RWPE2 (cell line): ENCODE results near the gene LMBR1L.
A peak's percentile ranks its signal among the peaks of the same experiment; 100 is the strongest.

Source experiments
- ATAC-seq: fragments of 200-7000 bp; cut with Tn5 transposase; 3 replicates; pipeline ENCODE4 v1.9.1; 2021; ENCODE audit warnings: low read depth
- DNase-seq: peaks from one replicate; pipeline ENCODE4 v3.0.0-alpha.2; 2020; ENCODE audit warnings: low spot score
- H3K27ac ChIP-seq: fragments of 450-650 bp; 2 replicates; pipeline ENCODE4 v1.5.1; 2017; ENCODE audit warnings: mild to moderate bottlenecking; ENCODE audit not compliant: poor library complexity, severe bottlenecking
- H3K27me3 ChIP-seq: fragments of 250-450 bp; sonication (Bioruptor Pico); 2 replicates; pipeline ENCODE4 v1.5.1; 2021; ENCODE audit warnings: mild to moderate bottlenecking, moderate library complexity; ENCODE audit not compliant: insufficient read depth, poor library complexity, severe bottlenecking
- H3K36me3 ChIP-seq: fragments of 250-450 bp; sonication (Bioruptor Pico); 2 replicates; pipeline ENCODE4 v1.5.1; 2020; ENCODE audit warnings: low read depth, mild to moderate bottlenecking, moderate library complexity
- H3K4me1 ChIP-seq: fragments of 250-450 bp; sonication (Bioruptor Pico); 2 replicates; pipeline ENCODE4 v1.5.1; 2021; ENCODE audit warnings: mild to moderate bottlenecking, moderate library complexity; ENCODE audit not compliant: insufficient read depth, poor library complexity, severe bottlenecking
- H3K4me3 ChIP-seq: fragments of 250-450 bp; sonication (Bioruptor Pico); 2 replicates; pipeline ENCODE4 v1.5.1; 2021; ENCODE audit warnings: mild to moderate bottlenecking, moderate library complexity; ENCODE audit not compliant: severe bottlenecking
- H3K9me3 ChIP-seq: fragments of 250-450 bp; sonication (Bioruptor Pico); 2 replicates; pipeline ENCODE4 v1.5.1; 2021; ENCODE audit warnings: mild to moderate bottlenecking, moderate library complexity; ENCODE audit not compliant: severe bottlenecking
- TF ChIP-seq, protein P1 (sequence below): fragments of 450-650 bp; IDR thresholded peaks from one replicate; pipeline ENCODE4 v1.5.1; 2017; ENCODE audit warnings: mild to moderate bottlenecking, moderate library complexity; ENCODE audit not compliant: poor library complexity, severe bottlenecking

Gene LMBR1L

GRCh38 chr12:49059045-49059298 lies 51.7 kb downstream of the LMBR1L start:
- H3K27me3 ChIP-seq = no peaks in the 10 kb centered on the region
- TF ChIP-seq, protein P1, sequence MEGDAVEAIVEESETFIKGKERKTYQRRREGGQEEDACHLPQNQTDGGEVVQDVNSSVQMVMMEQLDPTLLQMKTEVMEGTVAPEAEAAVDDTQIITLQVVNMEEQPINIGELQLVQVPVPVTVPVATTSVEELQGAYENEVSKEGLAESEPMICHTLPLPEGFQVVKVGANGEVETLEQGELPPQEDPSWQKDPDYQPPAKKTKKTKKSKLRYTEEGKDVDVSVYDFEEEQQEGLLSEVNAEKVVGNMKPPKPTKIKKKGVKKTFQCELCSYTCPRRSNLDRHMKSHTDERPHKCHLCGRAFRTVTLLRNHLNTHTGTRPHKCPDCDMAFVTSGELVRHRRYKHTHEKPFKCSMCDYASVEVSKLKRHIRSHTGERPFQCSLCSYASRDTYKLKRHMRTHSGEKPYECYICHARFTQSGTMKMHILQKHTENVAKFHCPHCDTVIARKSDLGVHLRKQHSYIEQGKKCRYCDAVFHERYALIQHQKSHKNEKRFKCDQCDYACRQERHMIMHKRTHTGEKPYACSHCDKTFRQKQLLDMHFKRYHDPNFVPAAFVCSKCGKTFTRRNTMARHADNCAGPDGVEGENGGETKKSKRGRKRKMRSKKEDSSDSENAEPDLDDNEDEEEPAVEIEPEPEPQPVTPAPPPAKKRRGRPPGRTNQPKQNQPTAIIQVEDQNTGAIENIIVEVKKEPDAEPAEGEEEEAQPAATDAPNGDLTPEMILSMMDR = no peak
- peak overlapping the region; percentile 77 for H3K4me3 ChIP-seq
- ATAC-seq = no peak
- DNase-seq = no peak
- no peaks in the 10 kb centered on the region for H3K9me3 ChIP-seq
- H3K36me3 ChIP-seq = peaks cover 31% of the 10 kb centered on the region
- peak overlapping the region; percentile 65 for H3K27ac ChIP-seq
- peaks cover 11% of the 10 kb centered on the region for H3K4me1 ChIP-seq

DNA sequence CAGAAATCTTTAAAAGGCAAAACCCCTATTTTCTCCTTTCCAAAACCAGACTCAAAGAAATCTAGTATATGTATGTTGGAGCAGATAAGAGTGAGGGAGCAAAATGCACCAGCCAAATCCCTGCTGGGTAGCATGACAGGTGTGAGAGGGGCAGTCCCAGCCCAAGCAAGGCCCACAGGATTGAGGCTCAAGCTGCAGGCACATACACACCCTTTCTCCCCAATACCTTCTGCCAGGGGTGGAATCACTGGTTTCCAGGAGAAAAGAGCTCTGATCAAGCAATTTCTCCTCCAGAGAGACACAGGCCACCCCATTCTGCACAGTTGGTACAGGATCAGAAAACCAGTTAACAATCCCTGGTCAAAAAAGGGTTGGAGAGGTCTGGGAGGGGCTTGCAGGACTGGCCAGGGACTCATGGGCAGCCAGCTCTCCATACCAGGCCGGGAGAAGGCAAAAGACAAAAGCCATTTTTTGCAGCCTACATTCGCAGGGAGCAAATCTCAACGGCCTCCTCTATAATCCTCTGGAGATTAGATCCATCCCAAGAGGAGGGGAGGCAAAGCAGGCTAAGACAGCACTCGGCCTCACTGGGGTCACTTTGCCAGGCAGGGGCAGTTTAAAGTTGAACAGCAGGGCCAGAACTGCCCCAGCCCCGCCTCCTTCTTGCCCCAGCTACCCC lies 52.1 kb downstream of the LMBR1L start:
- Histone ChIP-seq H3K27ac (peak overlapping the region; percentile 65), H3K4me1 (peaks cover 11% of the 10 kb centered on the region), H3K4me3 (peak overlapping the region; percentile 77), H3K36me3 (peaks cover 36% of the 10 kb centered on the region), H3K27me3 (no peaks in the 10 kb centered on the region), H3K9me3 (no peaks in the 10 kb centered on the region)
- TF ChIP-seq, protein P1 = no peak
- DNase-seq (no peak), ATAC-seq (no peak)

GRCh38 chr12:49057888-49058287 lies 52.8 kb downstream of the LMBR1L start:
- peak overlapping the region; percentile 77 for H3K4me3 ChIP-seq
- peaks cover 11% of the 10 kb centered on the region for H3K4me1 ChIP-seq
- no peaks in the 10 kb centered on the region for H3K27me3 ChIP-seq
- TF ChIP-seq, protein P1 = no peak
- no peaks in the 10 kb centered on the region for H3K9me3 ChIP-seq
- H3K27ac ChIP-seq = no peak overlapping the region
- H3K36me3 ChIP-seq = peaks cover 42% of the 10 kb centered on the region
- DNase-seq (no peak), ATAC-seq (no peak)

DNA sequence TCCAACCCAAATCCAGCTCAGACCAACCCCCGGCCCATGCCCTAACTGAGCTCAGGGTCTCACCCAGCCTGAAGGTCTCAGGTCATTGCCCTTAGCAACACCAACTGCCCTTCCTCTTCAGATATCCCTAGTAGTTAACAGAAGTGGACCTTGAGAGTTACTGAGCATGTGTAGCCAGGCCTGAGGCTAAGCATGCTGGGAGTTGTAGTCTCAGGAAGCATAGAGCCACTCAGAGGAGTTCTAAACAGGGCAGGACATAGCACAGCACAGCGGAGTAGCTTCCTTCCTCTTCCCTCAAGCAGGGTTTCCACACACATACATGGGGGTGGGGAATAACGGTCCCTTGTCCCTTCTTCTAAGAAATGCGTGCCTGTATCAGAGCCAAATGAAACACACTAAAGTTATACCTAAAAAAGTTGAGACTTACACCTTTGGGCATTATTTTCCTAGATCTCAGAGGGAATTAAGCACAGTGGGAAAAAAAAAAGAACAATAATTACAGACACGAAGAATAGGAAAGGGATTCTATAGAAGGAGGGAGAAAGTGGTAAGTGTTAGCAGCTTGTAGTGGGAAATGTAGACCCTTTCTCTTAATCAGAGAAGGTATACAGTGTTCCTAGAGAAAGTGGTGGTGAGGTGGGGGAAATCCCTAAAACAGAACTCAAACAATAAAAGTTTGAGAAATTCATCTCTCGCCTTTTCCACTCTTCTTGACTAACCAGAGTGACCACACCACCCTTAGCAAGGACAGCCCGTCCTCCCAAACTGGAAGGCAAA lies 54.5 kb downstream of the LMBR1L start:
- TF ChIP-seq, protein P1 = no peak
- H3K4me1 ChIP-seq = peaks cover 8% of the 10 kb centered on the region
- DNase-seq (no peak), ATAC-seq (peak; percentile 64)
- H3K36me3 ChIP-seq = peaks cover 54% of the 10 kb centered on the region
- H3K27me3 ChIP-seq = no peaks in the 10 kb centered on the region
- H3K4me3 ChIP-seq = no peak overlapping the region
- no peak overlapping the region for H3K27ac ChIP-seq
- no peaks in the 10 kb centered on the region for H3K9me3 ChIP-seq

GRCh38 chr12:49055092-49055491 lies 55.6 kb downstream of the LMBR1L start:
- H3K36me3 ChIP-seq = peaks cover 64% of the 10 kb centered on the region
- ATAC-seq (no peak), DNase-seq (no peak)
- TF ChIP-seq, protein P1 = no peak
- no peak overlapping the region for H3K27ac ChIP-seq
- peaks cover 8% of the 10 kb centered on the region for H3K4me1 ChIP-seq
- no peaks in the 10 kb centered on the region for H3K9me3 ChIP-seq
- H3K27me3 ChIP-seq = no peaks in the 10 kb centered on the region
- no peak overlapping the region for H3K4me3 ChIP-seq
